ENCODE data around the gene RAB27B.

Gene RAB27B

DNA sequence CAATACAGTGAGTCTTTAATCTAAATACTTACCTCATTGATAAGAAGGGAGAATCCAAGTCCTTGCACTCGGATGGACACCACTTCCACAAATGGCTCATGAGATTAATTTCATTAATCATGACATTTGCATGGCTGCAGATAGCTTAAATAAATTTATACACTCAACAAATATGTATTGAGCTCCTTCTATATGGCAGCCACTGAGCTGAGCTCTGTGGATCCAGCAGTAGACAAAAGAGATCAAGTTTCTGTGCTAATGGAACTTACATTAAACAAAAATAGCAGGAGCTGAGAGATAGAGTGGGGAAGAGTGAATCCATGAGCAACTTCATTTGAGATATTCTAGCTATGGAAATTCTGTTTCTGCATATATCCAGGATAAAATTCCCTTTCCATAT lies 44.4 kb downstream of the RAB27B start:
- no peak for DNase-seq

DNA sequence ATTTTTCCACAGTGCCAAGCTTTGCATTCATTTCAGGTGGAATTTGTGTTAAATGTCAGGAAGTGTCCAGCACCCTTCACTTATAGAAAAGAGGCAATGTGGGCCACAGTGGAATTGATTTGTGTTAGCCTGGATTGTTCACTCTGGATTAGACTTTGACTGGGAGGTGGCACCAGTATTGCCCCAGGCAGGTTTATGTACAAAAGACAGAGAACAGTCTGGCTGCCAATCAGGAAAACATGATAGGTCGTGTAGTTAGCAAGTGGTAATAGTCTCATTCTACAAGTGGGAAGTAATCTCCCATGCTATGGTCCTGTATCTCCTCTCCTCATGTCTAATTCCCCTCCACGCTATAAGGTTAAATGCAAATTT lies 45.6 kb downstream of the RAB27B start:
- DNase-seq: no peak

DNA sequence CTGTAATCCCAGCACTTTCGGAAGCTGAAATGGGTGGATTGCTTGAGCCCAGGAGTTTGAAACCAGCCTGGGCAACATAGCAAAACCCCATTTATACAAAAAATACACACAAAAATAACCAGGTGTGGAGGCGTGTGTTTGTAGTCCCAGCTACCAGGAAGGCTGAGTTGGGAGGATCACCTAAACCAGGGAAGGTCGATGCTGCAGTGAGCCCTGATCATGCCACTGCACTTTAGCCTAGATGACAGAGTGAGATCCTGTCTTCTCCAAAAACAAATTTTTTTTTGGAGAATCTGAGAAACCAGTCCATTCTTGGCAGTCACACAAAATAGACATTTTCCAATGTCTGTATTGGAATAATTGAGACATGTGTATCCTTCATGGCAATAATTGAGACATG lies 46.8 kb downstream of the RAB27B start:
- no peak for DNase-seq

DNA sequence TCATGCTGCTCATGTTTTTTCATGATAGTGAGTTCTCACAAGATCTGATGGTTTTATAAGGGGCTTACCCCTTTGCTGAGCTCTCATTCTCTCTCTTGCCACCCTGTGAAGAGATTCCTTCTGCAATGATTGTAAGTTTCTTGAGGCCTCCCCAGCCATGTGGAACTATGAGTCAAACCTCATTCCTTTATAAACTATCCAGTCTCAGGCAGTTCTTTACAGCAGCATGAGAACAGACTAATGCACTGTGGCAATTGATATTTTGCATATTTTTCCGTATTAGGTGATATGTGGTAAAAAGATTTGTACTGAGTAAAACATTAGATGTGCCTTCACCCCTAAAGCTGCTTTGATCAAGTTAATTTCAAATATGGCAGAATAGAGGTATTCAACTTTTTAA lies 48.8 kb downstream of the RAB27B start:
- DNase-seq: no peak

DNA sequence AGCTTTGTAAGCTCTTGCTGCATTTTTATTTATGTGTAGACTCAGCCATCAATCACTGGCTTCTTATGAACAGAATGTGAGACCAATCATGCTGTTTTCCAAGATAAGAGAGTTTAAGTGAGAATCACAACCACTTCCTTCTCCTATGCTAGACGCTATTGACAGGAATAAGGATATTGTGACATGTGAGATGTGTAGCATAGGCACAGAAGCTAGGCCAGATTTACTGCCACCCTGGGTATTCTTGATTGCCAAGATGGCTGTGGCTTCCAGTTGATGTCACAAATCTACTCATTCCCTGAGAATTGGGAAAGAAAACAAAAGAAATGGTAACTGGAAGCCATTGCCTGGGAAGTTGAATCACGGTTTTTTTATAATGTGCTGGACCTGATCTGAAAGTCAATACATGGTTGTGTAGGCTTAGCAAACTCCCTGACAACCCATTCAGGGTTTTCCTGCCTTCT lies 49.9 kb downstream of the RAB27B start:
- no peak for DNase-seq

DNA sequence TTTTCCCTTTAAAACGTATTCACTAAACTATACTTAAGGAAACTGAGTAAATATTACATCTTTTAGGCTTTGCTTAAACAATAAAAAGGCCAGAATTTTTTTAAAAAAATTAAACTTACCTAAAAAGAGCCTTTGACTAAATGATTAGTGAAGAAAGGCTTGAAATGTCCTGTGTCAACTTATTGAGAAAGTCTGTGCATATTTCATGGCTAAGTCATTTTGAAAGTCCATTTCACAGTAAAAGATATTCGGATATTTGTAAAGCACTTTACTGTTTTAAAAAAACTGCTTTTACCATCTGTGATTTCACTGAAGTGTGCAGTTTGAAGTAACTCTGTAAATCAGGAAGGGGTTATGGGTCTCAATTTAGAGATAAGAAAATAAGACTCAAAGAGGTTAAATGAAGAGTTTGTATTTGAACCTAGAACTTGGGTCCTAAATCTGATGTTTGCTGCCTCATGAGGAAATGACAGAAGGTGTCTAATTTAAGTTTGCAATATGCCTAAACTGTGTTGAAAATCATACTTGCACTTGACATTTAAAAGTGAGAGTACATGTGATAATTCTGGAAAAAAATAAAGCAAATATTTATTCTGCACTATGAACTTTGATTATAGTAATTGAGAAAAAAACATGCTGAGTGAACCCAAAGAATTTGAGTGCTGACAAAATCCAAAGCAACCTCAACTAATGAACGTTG lies 50.5 kb downstream of the RAB27B start:
- DNase-seq: no peak

DNA sequence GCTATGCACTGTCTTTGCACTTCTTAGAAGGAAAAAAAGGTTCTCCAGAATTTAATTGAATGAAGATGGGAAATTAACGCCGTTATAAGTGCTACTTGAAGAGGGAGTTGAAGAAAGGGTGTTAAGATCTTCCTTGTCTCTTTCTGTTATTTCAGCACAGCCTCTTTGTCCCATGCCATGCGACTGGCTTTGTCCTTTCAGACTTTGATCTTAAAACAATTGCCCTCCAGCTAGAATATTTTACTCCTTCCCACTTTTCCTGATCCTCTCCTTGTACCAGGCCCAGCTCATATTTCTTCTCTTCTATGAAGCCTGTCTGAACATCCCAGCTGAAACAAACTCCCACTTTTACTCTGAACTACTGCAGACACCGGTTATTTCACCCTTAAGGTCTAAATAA lies 51.4 kb downstream of the RAB27B start:
- DNase-seq: no peak

DNA sequence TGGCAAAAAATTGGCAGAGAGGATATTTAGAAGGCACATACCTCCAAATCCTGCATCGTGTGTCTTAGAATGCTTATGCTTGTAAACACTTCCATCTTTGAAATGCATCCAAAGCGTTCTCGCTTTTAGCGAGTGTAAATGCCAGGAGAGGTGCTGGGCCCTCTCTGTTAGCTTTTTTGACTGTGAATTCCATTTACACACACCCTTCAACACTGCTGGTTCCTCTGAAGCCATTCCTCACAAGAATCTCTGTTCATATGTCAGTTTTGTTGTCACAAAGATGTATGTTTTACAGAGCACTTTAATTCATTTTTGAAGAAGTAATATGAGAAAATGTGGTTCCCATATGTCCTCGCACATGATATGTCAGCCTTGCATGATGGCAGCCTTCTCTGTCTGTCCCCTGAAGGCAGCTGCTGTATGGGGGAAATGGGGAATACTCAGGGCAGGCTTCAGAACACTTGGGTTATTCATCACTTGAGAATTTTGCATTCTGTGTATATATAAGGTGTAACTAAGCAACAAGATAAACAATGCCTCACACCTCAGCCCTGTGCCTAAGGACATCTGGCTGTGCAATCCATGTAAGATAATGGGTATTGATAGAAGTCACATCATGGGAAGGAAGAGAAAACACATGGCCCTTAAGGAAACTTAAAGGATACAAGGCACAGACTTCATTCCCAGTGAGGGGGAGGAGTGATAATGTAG lies 52.3 kb downstream of the RAB27B start:
- no peak for DNase-seq

DNA sequence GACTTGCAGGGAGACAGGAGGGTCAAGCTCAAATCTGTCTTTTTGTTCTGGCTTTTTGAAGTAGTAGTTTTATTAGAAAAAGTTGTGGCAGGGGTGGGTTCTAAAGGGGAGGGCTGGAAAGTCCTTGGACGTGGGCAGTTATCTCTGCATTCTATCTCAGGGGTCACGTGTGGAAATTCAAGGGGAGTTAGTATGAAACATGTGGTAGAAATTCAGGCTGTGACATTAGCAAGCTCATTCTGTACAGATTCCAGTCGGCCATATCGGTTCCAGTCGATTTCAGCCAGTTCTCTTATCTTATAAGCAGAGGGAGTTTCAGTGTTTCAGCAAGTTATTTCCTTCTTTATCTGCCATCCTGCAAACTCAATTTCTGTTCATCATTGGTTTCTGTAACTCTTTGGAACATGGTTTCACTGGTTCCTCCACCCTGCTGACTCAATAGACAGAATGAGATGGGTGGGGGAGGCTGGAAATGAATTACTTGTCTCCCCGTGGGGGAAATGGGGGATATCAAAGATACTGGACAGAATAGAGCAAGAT lies 53.0 kb downstream of the RAB27B start:
- DNase-seq: no peak

DNA sequence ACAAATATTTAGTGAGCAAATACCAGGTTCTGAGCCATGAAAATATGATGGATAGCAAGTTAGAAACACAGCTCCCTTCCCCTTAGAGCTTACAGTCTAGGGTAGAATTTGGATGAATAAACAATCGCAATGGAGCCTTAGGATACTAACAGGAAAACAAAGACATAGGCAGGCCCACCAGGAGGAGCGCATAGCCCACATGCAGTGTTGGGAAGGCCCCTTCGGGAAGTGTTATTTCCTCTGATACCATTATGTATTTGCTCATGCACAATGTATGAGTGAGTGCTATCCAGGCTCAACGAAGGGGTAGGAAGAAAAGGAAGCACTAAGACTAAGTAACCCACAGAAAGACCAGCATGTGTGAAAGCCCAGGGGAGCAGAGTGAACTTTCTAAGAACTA lies 54.0 kb downstream of the RAB27B start:
- DNase-seq: no peak

DNA sequence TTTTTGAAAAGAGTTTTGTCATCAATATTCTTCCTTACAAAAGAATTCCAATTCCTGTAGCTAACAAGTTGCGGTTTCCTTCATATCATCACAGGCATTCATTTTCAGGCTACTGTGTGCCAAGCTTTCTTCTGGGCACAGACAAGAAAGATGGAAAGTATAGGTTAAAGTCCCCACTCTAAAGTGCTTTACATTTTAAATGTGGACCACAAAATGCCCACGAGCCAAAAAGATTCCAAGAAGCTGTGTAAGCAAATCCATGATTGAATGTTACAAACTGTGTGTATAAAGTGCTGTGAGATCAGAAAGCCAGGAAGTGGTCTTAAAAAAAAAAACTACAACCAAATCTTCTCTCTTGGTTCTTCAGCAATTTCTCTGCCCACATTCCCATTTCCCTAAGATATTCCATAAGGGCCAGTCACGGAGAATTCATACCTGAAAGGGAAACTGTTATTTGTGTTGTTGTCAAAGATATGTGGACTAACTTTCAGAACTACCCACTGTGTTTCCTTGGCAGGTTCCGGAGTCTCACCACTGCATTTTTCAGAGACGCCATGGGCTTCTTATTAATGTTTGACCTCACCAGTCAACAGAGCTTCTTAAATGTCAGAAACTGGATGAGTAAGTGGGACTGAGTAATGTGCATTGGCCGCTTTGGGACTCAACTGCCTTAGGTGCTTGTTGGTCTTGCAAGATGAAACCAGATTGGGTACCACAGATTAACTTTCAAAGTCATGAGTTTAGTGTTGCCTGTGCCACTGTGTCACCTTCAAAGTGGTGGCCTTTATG lies 55.7 kb downstream of the RAB27B start:
- no peak for DNase-seq

DNA sequence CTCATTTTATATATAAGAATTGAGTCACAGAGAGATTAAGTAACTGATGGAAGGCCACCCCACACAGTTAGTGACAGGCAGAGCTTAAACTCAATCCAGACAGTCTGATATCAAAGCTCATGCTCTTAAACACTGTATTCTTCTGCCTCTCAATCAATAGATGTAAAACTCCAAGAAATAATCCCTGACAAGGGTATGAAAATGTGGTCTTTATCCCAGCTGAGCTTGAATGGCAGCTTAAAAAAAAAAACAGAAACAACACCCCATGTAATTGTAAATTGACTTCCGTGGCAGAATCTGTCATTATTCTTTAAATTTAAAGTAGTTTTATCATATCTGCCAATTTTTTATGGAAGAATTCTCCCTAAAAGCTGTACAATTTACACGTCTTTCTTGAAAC lies 60.1 kb downstream of the RAB27B start:
- no peak for DNase-seq

DNA sequence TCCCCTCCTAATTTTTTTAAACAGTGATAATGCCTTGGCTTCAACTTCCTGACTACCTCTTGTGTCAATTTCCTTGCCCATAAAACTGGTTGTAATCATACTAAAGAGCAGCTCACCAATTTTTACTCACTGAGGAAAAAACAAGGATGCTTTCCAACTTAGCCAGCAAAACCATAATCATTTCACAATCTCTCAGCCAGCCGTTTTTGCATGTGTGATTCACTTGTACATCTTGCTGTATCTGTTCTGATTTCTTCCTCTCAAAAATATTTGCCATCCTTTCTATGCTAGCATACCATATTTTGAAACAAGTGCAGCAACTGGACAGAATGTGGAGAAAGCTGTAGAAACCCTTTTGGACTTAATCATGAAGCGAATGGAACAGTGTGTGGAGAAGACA lies 60.7 kb downstream of the RAB27B start:
- no peak for DNase-seq

DNA sequence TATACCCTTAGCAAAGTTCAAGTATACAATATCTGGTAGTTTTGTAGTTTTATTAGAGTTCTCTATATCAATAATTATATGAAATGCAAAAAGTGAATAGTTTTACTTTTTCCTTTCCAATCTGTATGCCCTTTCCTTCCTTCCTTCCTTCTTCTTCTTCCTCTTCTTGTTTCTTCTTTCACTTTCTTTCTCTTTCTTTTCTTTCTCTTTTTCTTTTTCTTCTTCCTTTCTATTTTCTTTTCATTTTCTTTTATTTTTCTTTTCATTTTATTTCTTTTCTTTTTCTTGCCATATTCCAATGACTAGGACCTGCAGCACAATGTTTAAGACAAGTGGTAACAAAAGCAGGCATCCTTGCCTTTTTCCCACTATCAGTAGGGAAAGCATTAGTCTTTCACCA lies 71.2 kb downstream of the RAB27B start:
- no peak for DNase-seq

DNA sequence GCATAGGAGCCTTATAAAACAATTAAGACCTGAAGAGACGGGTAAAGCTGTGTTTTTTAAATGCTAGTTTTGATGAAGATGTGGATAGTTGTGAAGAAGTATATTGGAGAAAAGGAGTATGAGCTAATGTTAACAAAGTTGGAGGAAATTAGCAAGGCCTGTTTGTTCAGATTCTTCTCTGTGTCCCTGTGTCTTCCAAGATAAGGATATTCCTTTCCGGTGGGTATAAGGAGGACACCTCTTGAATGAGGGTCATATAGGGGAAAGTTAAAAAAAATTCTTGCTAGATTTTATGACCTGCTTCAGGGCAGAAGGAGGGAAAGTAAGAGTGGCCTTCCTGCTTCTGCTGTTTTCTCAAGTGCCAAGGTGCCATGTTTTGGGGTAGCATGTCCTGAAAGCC lies 72.0 kb downstream of the RAB27B start:
- no peak for DNase-seq

DNA sequence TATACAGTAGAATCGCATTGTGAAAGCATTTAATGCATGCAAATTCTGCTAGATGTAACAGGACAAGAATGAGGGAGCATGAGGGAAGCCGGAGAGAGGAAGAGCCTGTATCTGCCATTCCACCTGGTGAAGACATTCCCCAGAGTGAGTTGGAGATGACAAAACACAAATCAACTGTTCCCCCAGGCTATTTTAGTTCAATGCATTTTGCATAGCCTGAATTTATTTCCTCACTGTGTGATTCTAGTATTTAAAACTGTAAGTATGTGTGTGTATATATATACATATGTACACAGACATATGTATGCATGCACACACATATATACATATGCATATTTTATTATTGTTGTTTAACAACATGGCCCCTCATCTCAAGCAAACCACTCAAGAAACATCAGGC lies 76.3 kb downstream of the RAB27B start:
- DNase-seq: no peak

DNA sequence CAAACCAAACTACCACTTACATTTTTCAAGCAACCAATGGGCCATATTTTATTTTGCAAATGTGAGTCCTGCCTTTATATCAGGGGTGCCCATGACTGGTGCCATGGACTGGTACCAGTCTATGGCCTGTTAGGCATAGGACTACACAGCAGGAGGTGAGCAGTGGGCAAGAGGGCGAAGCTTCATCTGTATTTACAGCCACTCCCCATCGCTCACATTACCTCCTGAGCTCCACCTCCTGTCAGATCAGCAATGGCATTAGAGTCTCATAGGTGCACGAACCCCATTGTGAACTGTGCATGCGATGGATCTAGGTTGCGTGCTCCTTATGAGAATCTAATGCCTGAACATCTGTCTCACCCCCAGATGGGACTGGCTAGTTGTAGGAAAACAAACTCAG lies 77.4 kb downstream of the RAB27B start:
- no peak for DNase-seq

DNA sequence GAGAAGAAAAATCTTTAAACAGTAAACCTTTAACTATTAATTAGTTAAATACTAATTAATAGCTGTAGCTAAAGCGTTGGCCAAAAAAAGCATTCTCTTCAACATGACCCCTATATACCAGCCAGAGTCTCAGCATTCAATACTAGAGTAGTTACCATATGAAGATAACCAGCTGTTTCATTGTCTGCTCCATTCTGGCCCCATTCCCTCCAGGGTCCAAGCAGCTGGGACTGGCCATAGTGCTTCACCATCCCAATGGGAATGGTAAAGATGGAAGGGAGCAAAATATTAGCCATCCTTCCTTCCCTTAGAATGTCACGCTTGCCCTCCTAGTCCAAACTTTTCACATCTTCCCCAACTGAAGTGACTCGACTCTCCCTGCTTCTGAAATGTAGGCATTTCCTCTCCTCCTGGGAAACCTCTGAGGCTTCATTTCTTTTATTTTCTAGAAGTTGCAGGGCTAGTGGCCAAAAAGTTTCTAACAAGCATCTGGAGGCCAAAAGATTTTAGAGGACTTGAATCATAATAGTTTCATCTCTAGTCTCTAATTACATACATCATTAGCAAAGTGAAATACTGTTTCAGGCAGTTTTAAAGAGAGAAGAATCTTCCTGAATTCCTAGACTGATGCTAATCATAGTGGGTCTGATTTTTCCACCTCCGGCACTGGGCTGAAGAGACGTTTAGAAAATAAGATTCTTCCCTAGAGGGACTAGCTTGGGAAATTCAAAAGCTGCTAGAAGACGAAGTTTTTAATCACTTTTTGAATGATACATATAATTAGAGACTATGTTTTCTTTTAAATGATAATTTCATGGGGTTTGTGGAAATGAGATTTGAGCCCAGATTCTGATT lies 78.3 kb downstream of the RAB27B start:
- DNase-seq: no peak

DNA sequence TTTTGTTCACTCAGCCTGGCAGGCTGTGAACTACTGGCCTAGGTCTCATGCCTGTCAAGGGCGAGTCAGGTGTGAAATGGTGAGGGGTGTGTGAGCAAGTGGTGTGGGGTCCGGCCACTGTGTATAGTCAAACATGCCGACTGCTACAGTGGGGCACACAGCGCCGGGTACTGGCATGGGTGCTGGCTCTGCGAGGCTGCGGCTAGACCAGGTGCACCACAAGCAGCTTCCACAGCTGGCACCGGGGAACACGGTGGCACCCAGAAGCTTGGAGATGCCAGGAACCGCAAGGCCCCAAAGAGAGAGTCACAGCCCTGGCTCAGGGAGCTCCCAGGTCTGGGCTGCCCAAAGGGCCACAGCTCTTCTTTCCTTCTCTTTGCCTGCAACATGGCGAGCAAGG lies 81.3 kb downstream of the RAB27B start:
- no peak for DNase-seq

DNA sequence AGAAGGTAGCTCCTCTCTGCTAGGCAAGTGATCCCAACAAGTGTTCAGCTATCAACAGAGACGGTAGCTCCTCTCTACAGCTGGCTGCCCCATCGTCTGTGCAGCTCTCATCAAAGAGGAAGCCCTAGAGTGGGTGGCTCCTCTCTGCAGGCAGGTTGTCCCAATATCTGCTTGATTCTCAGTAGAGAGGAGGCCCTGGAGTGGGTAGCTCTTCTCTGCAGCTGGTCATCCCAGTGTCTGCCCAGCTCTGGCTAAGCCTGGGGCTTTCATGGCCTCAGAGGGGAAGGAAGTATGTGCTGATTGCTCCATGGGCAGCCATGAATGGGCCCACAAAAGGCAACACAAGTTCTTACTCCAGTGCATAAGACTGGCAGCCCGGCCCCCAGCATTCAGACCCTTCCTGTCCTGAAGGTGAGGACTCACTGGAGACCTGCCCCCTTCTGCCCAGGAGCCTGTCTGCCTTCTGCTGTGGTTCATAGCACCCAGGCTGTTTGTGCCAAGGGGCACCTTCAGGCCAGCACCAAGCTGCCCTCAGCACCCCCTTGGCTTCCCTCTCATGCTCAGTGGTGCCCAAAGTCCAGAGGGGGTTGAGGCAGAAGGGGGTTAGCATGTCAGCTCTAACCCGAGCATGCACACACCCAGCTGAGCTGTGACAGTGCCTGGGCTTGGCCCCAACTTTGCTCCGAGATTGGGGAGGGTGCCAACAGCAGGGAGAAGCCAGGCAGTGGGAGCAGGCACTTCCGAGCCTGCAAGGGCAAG lies 82.1 kb downstream of the RAB27B start:
- DNase-seq: no peak

DNA sequence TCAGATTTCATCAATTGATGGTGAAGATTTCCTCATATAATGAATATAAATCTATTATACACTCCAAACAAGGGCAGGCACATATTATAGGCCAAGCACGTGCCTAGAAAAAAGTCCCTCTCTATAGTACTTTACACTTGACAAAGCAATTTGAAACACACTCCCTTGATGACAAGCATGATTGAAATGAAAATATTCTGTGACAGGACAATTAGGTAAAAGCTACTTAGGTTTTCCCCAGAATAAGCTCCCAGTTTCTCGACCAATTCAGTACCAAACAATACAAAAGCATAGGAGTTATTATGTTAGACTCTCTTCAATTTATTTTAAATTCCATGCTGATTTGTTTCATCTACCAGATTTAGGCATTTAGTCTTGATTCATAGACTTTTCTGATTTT lies 83.3 kb downstream of the RAB27B start:
- no peak for DNase-seq

DNA sequence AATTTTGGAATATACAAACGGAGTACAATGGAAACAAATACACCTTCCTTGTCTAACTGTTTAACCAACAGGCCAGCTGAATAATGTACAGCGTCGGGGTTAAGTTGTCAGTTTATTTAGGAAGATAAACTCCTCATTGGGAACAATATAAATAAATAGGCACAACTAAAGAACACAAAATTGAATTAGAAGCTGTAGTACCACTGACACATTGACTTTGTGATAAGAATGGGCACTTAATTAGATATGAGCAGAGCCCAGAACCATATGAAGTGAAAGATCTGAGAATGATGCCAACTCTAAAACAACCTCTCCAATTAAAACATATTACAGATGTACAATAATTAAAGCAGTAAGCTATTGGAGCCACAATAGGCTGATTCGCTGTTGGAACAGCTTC lies 86.5 kb downstream of the RAB27B start:
- no peak for DNase-seq

Data from cortex of kidney (tissue), 1 donor.